Endothelial cell of umbilical vein (primary cell): ENCODE measurements around the gene ERGIC1. TPM values are rescaled to one million over a fixed set of nuclear protein-coding genes. Genes with fewer than 3 reads are reported as not detected.

Experiments
- Bru-seq: library from RNA; stranded (reverse); fragments of 400-500 nt; gene quantifications from one replicate; lab custom pipeline; 2021; lab: Mats Ljungman, UMichigan
- BruChase-seq, 2 experiments: library from RNA; stranded (reverse); fragments of 400-500 nt; gene quantifications; one replicate each; lab custom pipeline; 2021; lab: Mats Ljungman, UMichigan
- BruUV-seq: library from RNA; stranded (reverse); fragments of 400-500 nt; replicated peaks from 2 replicates; lab custom pipeline; 2021; lab: Mats Ljungman, UMichigan
- CTCF ChIA-PET: fragments of 300-600, 350-600 bp; sonication (Branson Sonifier 250); formaldehyde crosslinking; loops from one replicate; lab custom pipeline; 2021; ENCODE audit warnings: antibody characterized with exemption, inconsistent platforms; lab: Charles Lee
- POLR2A ChIA-PET: fragments of 300-600, 350-600 bp; sonication (Branson Sonifier 250); formaldehyde crosslinking; loops from one replicate; lab custom pipeline; 2021; ENCODE audit warnings: antibody characterized with exemption, inconsistent platforms; lab: Charles Lee
- DNase-seq: peaks from one replicate; pipeline ENCODE4 v3.0.0-alpha.2; 2011; ENCODE audit warnings: low read depth, low spot score
- FAIRE-seq: peaks from 2 replicates; lab custom pipeline; 2011; peaks lifted over from hg19 to GRCh38; lab: Jason Lieb, UNC
- H2AFZ ChIP-seq: 2 replicates; pipeline ENCODE4 v1.6.0; 2012; ENCODE audit warnings: low read depth, low read length, control low read depth, inconsistent platforms
- H3K27ac ChIP-seq: 2 replicates; pipeline ENCODE4 v1.5.1; 2011; ENCODE audit warnings: low read depth, mild to moderate bottlenecking, control low read depth, low read length, moderate library complexity; ENCODE audit not compliant: insufficient read depth
- H3K27me3 ChIP-seq, 2 experiments: 2 replicates each; pipeline versions ENCODE4 v1.6.0 to v1.6.1; 2011; ENCODE audit warnings: low read length in 2 of 2, mixed read lengths in 1 of 2; ENCODE audit not compliant: control insufficient read depth in 2 of 2, insufficient read depth in 2 of 2
- H3K36me3 ChIP-seq, 2 experiments: 2 replicates in 1 of 2; 3 replicates in 1 of 2; pipeline ENCODE4 v1.5.1; 2011; ENCODE audit warnings: low read length in 2 of 2, mild to moderate bottlenecking in 1 of 2, moderate library complexity in 1 of 2; ENCODE audit not compliant: control insufficient read depth in 2 of 2, insufficient read depth in 2 of 2; ENCODE audit errors: extremely low read depth in 1 of 2
- H3K4me1 ChIP-seq: 3 replicates; pipeline ENCODE4 v1.5.1; 2011; ENCODE audit warnings: mild to moderate bottlenecking, low read length; ENCODE audit not compliant: control insufficient read depth, insufficient read depth; ENCODE audit errors: extremely low read depth
- H3K4me2 ChIP-seq: 2 replicates; pipeline ENCODE4 v1.6.1; 2011; ENCODE audit warnings: low read length, control low read depth, mixed read lengths; ENCODE audit not compliant: insufficient read depth
- H3K4me3 ChIP-seq, 3 experiments: fragments of 200-600 bp in 1 of 3; sonication (generic), shearing (Covaris generic) in 1 of 3; replicated peaks in 1 of 3; 2 replicates each; pipeline ENCODE4 v1.5.1; 2011 to 2016; ENCODE audit warnings: control low read depth in 3 of 3, low read length in 3 of 3, mild to moderate bottlenecking in 2 of 3, inconsistent platforms in 1 of 3, low read depth in 1 of 3, moderate library complexity in 1 of 3; ENCODE audit not compliant: insufficient read depth in 1 of 3
- H3K79me2 ChIP-seq: 2 replicates; pipeline ENCODE4 v1.6.0; 2012; ENCODE audit warnings: low read length, inconsistent platforms; ENCODE audit not compliant: control insufficient read depth, insufficient read depth
- H3K9ac ChIP-seq: replicated peaks from 2 replicates; pipeline ENCODE3; 2011; ENCODE audit warnings: low read length, control low read depth; ENCODE audit not compliant: insufficient read depth; ENCODE audit errors: extremely low read depth
- H3K9me1 ChIP-seq: replicated peaks from 3 replicates; pipeline ENCODE4 v1.6.0; 2011; ENCODE audit warnings: mild to moderate bottlenecking, low read length; ENCODE audit not compliant: control insufficient read depth, insufficient read depth; ENCODE audit errors: extremely low read depth
- H3K9me3 ChIP-seq: replicated peaks from 2 replicates; pipeline ENCODE4 v1.5.1; 2012; ENCODE audit warnings: low read length, inconsistent platforms; ENCODE audit not compliant: control insufficient read depth, insufficient read depth
- H4K20me1 ChIP-seq: replicated peaks from 2 replicates; pipeline ENCODE3; 2011; ENCODE audit warnings: mild to moderate bottlenecking, low read length; ENCODE audit not compliant: control insufficient read depth, insufficient read depth; ENCODE audit errors: extremely low read depth
- CTCF ChIP-seq, 2 donors: IDR thresholded peaks; 1 replicate in 1 of 2; 2 replicates in 1 of 2; pipeline ENCODE4 v1.5.1; 2011; ENCODE audit warnings: low read length in 2 of 2, mild to moderate bottlenecking in 2 of 2, moderate library complexity in 2 of 2, control low read depth in 1 of 2, inconsistent platforms in 1 of 2, low read depth in 1 of 2; ENCODE audit not compliant: insufficient read depth in 1 of 2; ENCODE audit errors: extremely low read depth in 1 of 2
- EZH2 ChIP-seq: IDR thresholded peaks from 2 replicates; pipeline ENCODE4 v1.6.1; 2012; ENCODE audit warnings: borderline replicate concordance, low read depth, mild to moderate bottlenecking, moderate library complexity, low read length, inconsistent platforms; ENCODE audit not compliant: severe bottlenecking
- JUN ChIP-seq: IDR thresholded peaks from 2 replicates; pipeline ENCODE4 v1.6.1; 2011; ENCODE audit warnings: borderline replicate concordance, low read depth; ENCODE audit not compliant: insufficient read length, insufficient read depth
- MAX ChIP-seq: IDR thresholded peaks from 2 replicates; pipeline ENCODE4 v1.6.1; 2011; ENCODE audit not compliant: insufficient read depth, insufficient read length
- MYC ChIP-seq: IDR thresholded peaks from one replicate; pipeline ENCODE4 v1.6.1; 2011; ENCODE audit warnings: mild to moderate bottlenecking, low read depth, low read length
- POLR2A ChIP-seq: IDR thresholded peaks from 2 replicates; pipeline ENCODE4 v1.6.1; 2012; ENCODE audit warnings: low read depth, mild to moderate bottlenecking, control low read depth, low read length
- POLR2AphosphoS5 ChIP-seq: IDR thresholded peaks from 2 replicates; pipeline ENCODE4 v1.6.1; 2012; ENCODE audit warnings: low read depth, mild to moderate bottlenecking, control low read depth, low read length, moderate library complexity; ENCODE audit not compliant: insufficient read depth
- dilution Hi-C: fragments of 300-500 bp; cut with MboI; formaldehyde crosslinking; loops from one replicate; pipeline ENCODE4 v1.15.0; 2019; ENCODE audit warnings: low sequenced_read_pairs; ENCODE audit not compliant: extremely low pct_ligation_motif_present
- intact Hi-C: fragments of 100-400 bp; cut with micrococcal nuclease; formaldehyde crosslinking; loops from one replicate; pipeline ENCODE4 v1.10.0; 2022
- long read RNA-seq: library from polyadenylated mRNA; stranded (forward); transcript quantifications from one replicate; pipeline ENCODE4 v2.0.0, GENCODE V29; 2021
- polyA minus RNA-seq, 3 experiments: library from RNA; depleted of rRNA, polyadenylated mRNA; stranded (reverse); fragments of >200 nt; gene quantifications; 1 replicate in 1 of 3; 2 replicates in 2 of 3; pipeline ENCODE4 v1.2.3, GENCODE V29; 2011
- polyA plus RNA-seq, 4 experiments: library from polyadenylated mRNA; depleted of rRNA in 3 of 4; stranded (reverse) in 3 of 4; unstranded in 1 of 4; fragments of >200 nt; gene quantifications; 2 replicates each; pipeline versions ENCODE4 v1.2.1 to v1.2.3, GENCODE V29; 2011 to 2012; ENCODE audit warnings: missing spikeins in 1 of 4
- total RNA-seq: library from RNA; stranded (reverse); gene quantifications from 2 replicates; pipeline ENCODE4 v1.2.3, GENCODE V29; 2021

The ERGIC1 gene
- total RNA-seq (105 and 118 TPM in 2 replicates), polyA plus RNA-seq (109 and 115 TPM in 2 replicates), polyA minus RNA-seq (189 and 212 TPM in 2 replicates), Bru-seq, nascent RNA (percentile 70 among the genes with signal in this experiment), BruChase-seq, experiment 1, labeled RNA remaining after a 6-hour chase (percentile 75 among the genes with signal in this experiment), BruChase-seq, experiment 2, labeled RNA remaining after a 2-hour chase (percentile 71 among the genes with signal in this experiment)
- polyA plus RNA-seq (2011; cell fraction: cytosol; rRNA removed), result 84.9 and 98.4 TPM in 2 replicates
- polyA plus RNA-seq (2011; cell fraction: nucleus; rRNA removed), result 63.2 and 75.9 TPM in 2 replicates
- 101 and 105 TPM in 2 replicates for polyA plus RNA-seq (2012)
- 41.4 TPM for polyA minus RNA-seq (2011; cell fraction: cytosol; rRNA and poly(A)+ RNA removed)
- 62.9 and 76.6 TPM in 2 replicates for polyA minus RNA-seq (2011; cell fraction: nucleus; rRNA and poly(A)+ RNA removed)
- long read RNA-seq, transcript ERGIC1-202 (10 exons, 2,881 nt), result major isoform, 43 of 135 reads
- long read RNA-seq, partial matches to known transcripts, result 18 of 135 reads
- long read RNA-seq, other reads (novel, unspliced or antisense), result 72 of 135 reads

- CTCF ChIA-PET, result interaction anchor here (1.4 kb wide), 1 partner anchor 117 kb away, joined by 5 read pairs; no protein-coding TSS in a partner anchor
- Histone ChIP-seq H3K79me2 (peaks cover 41% of the 10 kb centered on the region), H3K4me2 (peak within 1 kb of the TSS; percentile 85), H3K36me3 (no peaks in the 10 kb centered on the region), H3K4me3 (peak within 1 kb of the TSS; percentile 80 to 96 (median 80)), H3K9me3 (no peaks in the 10 kb centered on the region), H3K9me1 (no peaks in the 10 kb centered on the region), H4K20me1 (no peaks in the 10 kb centered on the region), H3K27ac (peak within 1 kb of the TSS; percentile 71), H3K9ac (peak within 1 kb of the TSS; percentile 76), H3K27me3 (no peaks in the 10 kb centered on the region), H3K4me1 (peaks cover 12% of the 10 kb centered on the region), H2AFZ (peak within 1 kb of the TSS; percentile 84)
- dilution Hi-C loops, result no loop called here
- BruUV-seq, result TSS peak; percentile 85
- FAIRE-seq (peak; percentile 87), DNase-seq (peak; percentile 82)
- TF ChIP-seq EZH2 (no peak), MAX (no peak), CTCF (IDR thresholded peaks at IDR 0.05; ENCODE audit: extremely low read depth in 1 of 2, insufficient read depth in 1 of 2, low read depth in 1 of 2, low read length in 2 of 2) (no peak), POLR2AphosphoS5 (peak; percentile 63), JUN (no peak), POLR2A (peak; percentile 72), MYC (no peak)
- intact Hi-C loops, result loop anchor here (1.0 to 2.0 kb wide), 5 partner anchors 36 to 118 kb away; no protein-coding TSS in a partner anchor
- POLR2A ChIA-PET, result interaction anchor here (0.6 kb wide), 2 partner anchors 16 to 33 kb away, joined by 3 to 8 read pairs; no protein-coding TSS in a partner anchor
These were observed at the start of gene ERGIC1 for GRCh38 chr5:172833686-172834414. ERGIC1 (plus strand) TSS chr5:172834251; CDS start chr5:172834414, 163 bp downstream.
